ENCODE data around the gene IFRD2. TPM values are rescaled to one million over a fixed set of nuclear protein-coding genes. Genes with fewer than 3 reads are reported as not detected.
A peak's percentile ranks its signal among the peaks of the same experiment; 100 is the strongest.

IFRD2 gene
- polyA plus RNA-seq, 1 of the 3 experiments (the other 2 are of a cell fraction), result 73.2 TPM

DNA sequence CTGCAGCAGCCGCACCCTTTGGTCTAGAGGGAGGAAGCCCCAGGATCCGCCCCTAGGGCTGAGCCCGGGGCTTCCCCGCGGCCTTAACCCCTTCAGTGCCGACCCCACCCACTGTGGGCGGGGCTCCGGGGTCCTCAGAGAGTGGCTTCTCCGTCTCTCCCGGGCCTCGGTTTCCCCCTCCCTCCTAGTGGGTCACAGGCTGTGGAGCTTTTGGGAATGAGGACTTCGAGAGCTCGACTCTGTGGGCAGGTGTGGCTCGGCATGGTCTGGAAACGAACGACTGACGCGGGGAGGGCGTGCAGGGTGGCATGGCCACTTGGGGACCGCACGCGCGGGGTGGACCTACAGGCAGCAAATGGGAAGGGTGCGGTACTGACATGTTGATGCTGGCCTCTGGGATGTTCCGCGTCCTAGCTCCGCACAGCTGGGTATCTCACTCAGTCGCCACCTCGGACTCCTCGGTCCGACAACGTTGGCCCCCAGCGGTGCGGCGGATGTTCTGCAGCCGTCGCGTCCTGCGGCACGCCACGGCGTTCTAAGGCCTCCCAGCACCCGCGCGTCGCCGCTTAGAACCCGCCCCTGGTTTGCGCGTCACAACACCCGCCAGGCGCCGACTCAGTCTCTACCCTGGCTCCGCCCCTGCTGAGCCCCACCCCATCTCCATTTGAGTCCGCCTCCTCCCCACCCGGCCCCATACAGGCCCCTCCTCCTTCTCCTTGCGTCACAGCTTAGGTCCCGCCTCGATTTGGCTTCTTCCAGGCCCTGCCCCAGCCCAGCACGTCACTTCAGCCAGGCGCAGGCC is 6.8 kb upstream of the IFRD2 start, which contains the start of the genes HYAL3 and NAA80:
Gene HYAL3 (minus strand): TSS at position 570 of the 802 bp plus-strand sequence. CDS start 3,803 bp downstream, outside the sequence.
Gene NAA80 (minus strand): TSS at position 570 of the 802 bp plus-strand sequence. CDS start 1,942 bp downstream, outside the sequence.
- Histone ChIP-seq H3K4me3 (ENCODE audit: low read depth in 2 of 2, low read length in 1 of 2) (peak within 1 kb of the TSS; percentile 84 to 87), H3K36me3 (replicated peaks in 1 of 2; ENCODE audit: control insufficient read depth in 1 of 2, insufficient read depth in 2 of 2, low read length in 1 of 2) (peaks cover 0 to 6% of the 10 kb centered on the region in 2 experiments), H3K4me2 (peak within 1 kb of the TSS; percentile 95), H3F3A (replicated peaks; ENCODE audit: insufficient read depth) (no peaks in the 10 kb centered on the region), H3K27ac (ENCODE audit: low read depth in 2 of 2, low read length in 1 of 2) (peak within 1 kb of the TSS; percentile 62 to 84; a peak in 3 of 4 replicates), H3K4me1 (ENCODE audit: control insufficient read depth in 1 of 2, insufficient read depth in 2 of 2, low read depth in 1 of 2, low read length in 1 of 2) (peaks cover 10 to 38% of the 10 kb centered on the region in 2 experiments; a peak in 2 of 4 replicates), H2AFZ (ENCODE audit: low read depth) (peak within 1 kb of the TSS; percentile 98), H3K9me2 (no peaks in the 10 kb centered on the region), H3K79me2 (ENCODE audit: insufficient read depth) (peaks cover 7% of the 10 kb centered on the region; the same call in 1 of the 2 replicates), H4K20me1 (ENCODE audit: insufficient read depth) (no peaks in the 10 kb centered on the region), H3K9me3 (no peaks in the 10 kb centered on the region), H3K27me3 (ENCODE audit: insufficient read depth) (no peaks in the 10 kb centered on the region), H3K9ac (peak within 1 kb of the TSS; percentile 79)
- CTCF ChIA-PET, result interaction anchor here (0.6 to 7.7 kb wide), 12 partner anchors 10 to 256 kb away, joined by 3 to 45 read pairs (median 5); partner anchors contain the start of gene LSMEM2
- DNase-seq, result peak; percentile 99
- TF ChIP-seq TAF1 (IDR thresholded peaks at IDR 0.05; ENCODE audit: borderline replicate concordance, low read depth, low read length), result peak; percentile 56; the same call in 1 of the 2 replicates
- TF ChIP-seq, protein P1, sequence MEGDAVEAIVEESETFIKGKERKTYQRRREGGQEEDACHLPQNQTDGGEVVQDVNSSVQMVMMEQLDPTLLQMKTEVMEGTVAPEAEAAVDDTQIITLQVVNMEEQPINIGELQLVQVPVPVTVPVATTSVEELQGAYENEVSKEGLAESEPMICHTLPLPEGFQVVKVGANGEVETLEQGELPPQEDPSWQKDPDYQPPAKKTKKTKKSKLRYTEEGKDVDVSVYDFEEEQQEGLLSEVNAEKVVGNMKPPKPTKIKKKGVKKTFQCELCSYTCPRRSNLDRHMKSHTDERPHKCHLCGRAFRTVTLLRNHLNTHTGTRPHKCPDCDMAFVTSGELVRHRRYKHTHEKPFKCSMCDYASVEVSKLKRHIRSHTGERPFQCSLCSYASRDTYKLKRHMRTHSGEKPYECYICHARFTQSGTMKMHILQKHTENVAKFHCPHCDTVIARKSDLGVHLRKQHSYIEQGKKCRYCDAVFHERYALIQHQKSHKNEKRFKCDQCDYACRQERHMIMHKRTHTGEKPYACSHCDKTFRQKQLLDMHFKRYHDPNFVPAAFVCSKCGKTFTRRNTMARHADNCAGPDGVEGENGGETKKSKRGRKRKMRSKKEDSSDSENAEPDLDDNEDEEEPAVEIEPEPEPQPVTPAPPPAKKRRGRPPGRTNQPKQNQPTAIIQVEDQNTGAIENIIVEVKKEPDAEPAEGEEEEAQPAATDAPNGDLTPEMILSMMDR (IDR thresholded peaks at IDR 0.05), result peak; percentile 31
- no peak for TF ChIP-seq CHD2 (IDR thresholded peaks at IDR 0.05; ENCODE audit: low read length, partially characterized antibody)
- peak; percentile 55 for TF ChIP-seq NRF1 (IDR thresholded peaks at IDR 0.05; ENCODE audit: low read depth, low read length)
- TF ChIP-seq SIN3A (IDR thresholded peaks at IDR 0.05; ENCODE audit: borderline replicate concordance, low read depth, low read length), result peak; percentile 14; the same call in 1 of the 2 replicates
- no peak for TF ChIP-seq EZH2phosphoT487 (IDR thresholded peaks at IDR 0.05; ENCODE audit: borderline replicate concordance, low read depth)
- peak; percentile 39; the same call in 1 of the 2 replicates for TF ChIP-seq YY1 (IDR thresholded peaks at IDR 0.05; ENCODE audit: low read depth)
- TF ChIP-seq, protein P2, sequence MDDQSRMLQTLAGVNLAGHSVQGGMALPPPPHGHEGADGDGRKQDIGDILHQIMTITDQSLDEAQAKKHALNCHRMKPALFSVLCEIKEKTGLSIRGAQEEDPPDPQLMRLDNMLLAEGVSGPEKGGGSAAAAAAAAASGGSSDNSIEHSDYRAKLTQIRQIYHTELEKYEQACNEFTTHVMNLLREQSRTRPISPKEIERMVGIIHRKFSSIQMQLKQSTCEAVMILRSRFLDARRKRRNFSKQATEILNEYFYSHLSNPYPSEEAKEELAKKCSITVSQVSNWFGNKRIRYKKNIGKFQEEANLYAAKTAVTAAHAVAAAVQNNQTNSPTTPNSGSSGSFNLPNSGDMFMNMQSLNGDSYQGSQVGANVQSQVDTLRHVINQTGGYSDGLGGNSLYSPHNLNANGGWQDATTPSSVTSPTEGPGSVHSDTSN (IDR thresholded peaks at IDR 0.05), result no peak
- TF ChIP-seq, protein P3, sequence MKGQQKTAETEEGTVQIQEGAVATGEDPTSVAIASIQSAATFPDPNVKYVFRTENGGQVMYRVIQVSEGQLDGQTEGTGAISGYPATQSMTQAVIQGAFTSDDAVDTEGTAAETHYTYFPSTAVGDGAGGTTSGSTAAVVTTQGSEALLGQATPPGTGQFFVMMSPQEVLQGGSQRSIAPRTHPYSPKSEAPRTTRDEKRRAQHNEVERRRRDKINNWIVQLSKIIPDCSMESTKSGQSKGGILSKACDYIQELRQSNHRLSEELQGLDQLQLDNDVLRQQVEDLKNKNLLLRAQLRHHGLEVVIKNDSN (IDR thresholded peaks at IDR 0.05; ENCODE audit: borderline replicate concordance, low read depth), result no peak
- peak; percentile 76 for TF ChIP-seq POLR2AphosphoS5 (IDR thresholded peaks at IDR 0.05; ENCODE audit: low read depth, low read length)
- peak; percentile 80 for TF ChIP-seq MXI1 (IDR thresholded peaks at IDR 0.05; ENCODE audit: low read depth, low read length)
- 0 out of 2 replicates have a peak, but pooled peaks have one; percentile 9 for TF ChIP-seq FOXJ3 (CRISPR knock-in tag; IDR thresholded peaks at IDR 0.05)
- no peak for TF ChIP-seq RFX5 (IDR thresholded peaks at IDR 0.05; ENCODE audit: low read length)
- TF ChIP-seq, protein P4, sequence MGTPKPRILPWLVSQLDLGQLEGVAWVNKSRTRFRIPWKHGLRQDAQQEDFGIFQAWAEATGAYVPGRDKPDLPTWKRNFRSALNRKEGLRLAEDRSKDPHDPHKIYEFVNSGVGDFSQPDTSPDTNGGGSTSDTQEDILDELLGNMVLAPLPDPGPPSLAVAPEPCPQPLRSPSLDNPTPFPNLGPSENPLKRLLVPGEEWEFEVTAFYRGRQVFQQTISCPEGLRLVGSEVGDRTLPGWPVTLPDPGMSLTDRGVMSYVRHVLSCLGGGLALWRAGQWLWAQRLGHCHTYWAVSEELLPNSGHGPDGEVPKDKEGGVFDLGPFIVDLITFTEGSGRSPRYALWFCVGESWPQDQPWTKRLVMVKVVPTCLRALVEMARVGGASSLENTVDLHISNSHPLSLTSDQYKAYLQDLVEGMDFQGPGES (IDR thresholded peaks at IDR 0.05; ENCODE audit: low read depth, low read length), result no peak
- TF ChIP-seq TCF12 (IDR thresholded peaks at IDR 0.05), result no peak
- no peak for TF ChIP-seq ELF1 (IDR thresholded peaks at IDR 0.05)
- TF ChIP-seq, protein P5, sequence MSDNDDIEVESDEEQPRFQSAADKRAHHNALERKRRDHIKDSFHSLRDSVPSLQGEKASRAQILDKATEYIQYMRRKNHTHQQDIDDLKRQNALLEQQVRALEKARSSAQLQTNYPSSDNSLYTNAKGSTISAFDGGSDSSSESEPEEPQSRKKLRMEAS (IDR thresholded peaks at IDR 0.05; ENCODE audit: low read depth), result no peak; the same call in 1 of the 2 replicates
- POLR2A ChIA-PET, result interaction anchor here (0.5 to 1.6 kb wide), 7 partner anchors 14 to 149 kb away, joined by 3 to 6 read pairs (median 4); partner anchors contain the start of gene TUSC2
- WGBS (ENCODE audit: low lambda C conversion rate), result under 1% methylated on average over 35 of the region's 61 CpGs

All from SK-N-SH (cell line).